Nephron progenitor cell (in vitro differentiated cells): Measurements from ENCODE around the gene SOCS1.

Source experiments
- DNase-seq: peaks from one replicate; pipeline ENCODE4 v3.0.0; 2021
- H3K27ac Mint-ChIP-seq: 2 replicates; pipeline ENCODE4 v1.8.0; 2021; ENCODE audit warnings: mild to moderate bottlenecking, moderate library complexity, mixed read lengths
- H3K27me3 Mint-ChIP-seq: 2 replicates; pipeline ENCODE4 v1.8.0; 2021; ENCODE audit warnings: mild to moderate bottlenecking, low read depth, mixed read lengths; ENCODE audit not compliant: poor library complexity
- H3K36me3 Mint-ChIP-seq: 2 replicates; pipeline ENCODE4 v1.8.0; 2021; ENCODE audit warnings: low read depth, mixed read lengths
- H3K4me1 Mint-ChIP-seq: 2 replicates; pipeline ENCODE4 v1.8.0; 2021; ENCODE audit warnings: mixed read lengths
- H3K4me3 Mint-ChIP-seq: 2 replicates; pipeline ENCODE4 v1.8.0; 2021; ENCODE audit warnings: mild to moderate bottlenecking, moderate library complexity, mixed read lengths
- H3K9me3 Mint-ChIP-seq: 2 replicates; pipeline ENCODE4 v1.8.0; 2021; ENCODE audit warnings: mild to moderate bottlenecking, moderate library complexity, mixed read lengths
- CTCF ChIP-seq: fragments of 200-600 bp; sonication (generic); IDR thresholded peaks from 2 replicates; pipeline ENCODE4 v1.5.0; 2021; ENCODE audit warnings: antibody characterized with exemption

SOCS1 gene

GRCh38 chr16:11258553-11259492 is 2.8 kb upstream of the SOCS1 start:
- peaks cover 31% of the 10 kb centered on the region for H3K27me3 Mint-ChIP-seq
- H3K27ac Mint-ChIP-seq: no peak overlapping the region
- TF ChIP-seq CTCF: no peak
- H3K4me1 Mint-ChIP-seq: peaks cover 8% of the 10 kb centered on the region
- H3K36me3 Mint-ChIP-seq: no peaks in the 10 kb centered on the region
- DNase-seq: no peak
- H3K4me3 Mint-ChIP-seq: no peak overlapping the region
- H3K9me3 Mint-ChIP-seq: no peaks in the 10 kb centered on the region

GRCh38 chr16:11257131-11257938 is 1.3 kb upstream of the SOCS1 start:
- peaks cover 13% of the 10 kb centered on the region for H3K4me1 Mint-ChIP-seq
- peaks cover 34% of the 10 kb centered on the region for H3K27me3 Mint-ChIP-seq
- H3K4me3 Mint-ChIP-seq: peak overlapping the region; percentile 86
- H3K27ac Mint-ChIP-seq: no peak overlapping the region
- H3K9me3 Mint-ChIP-seq: no peaks in the 10 kb centered on the region
- peak; percentile 51 for TF ChIP-seq CTCF
- H3K36me3 Mint-ChIP-seq: no peaks in the 10 kb centered on the region
- peak; percentile 69 for DNase-seq

- Mint-ChIP-seq H3K36me3 (no peaks in the 10 kb centered on the region), H3K4me3 (peak overlapping the region; percentile 86), H3K27me3 (peaks cover 34% of the 10 kb centered on the region), H3K4me1 (peaks cover 18% of the 10 kb centered on the region), H3K9me3 (no peaks in the 10 kb centered on the region), H3K27ac (no peak overlapping the region)
- DNase-seq: peak; percentile 69
- no peak for TF ChIP-seq CTCF
Measured at GRCh38 chr16:11256661-11257130, 692 bp upstream of the SOCS1 start.

- Mint-ChIP-seq H3K9me3 (no peaks in the 10 kb centered on the region), H3K4me3 (peak overlapping the region; percentile 79), H3K4me1 (peaks cover 26% of the 10 kb centered on the region), H3K36me3 (no peaks in the 10 kb centered on the region), H3K27me3 (peaks cover 29% of the 10 kb centered on the region), H3K27ac (no peak overlapping the region)
- no peak for TF ChIP-seq CTCF
- peak; percentile 56 for DNase-seq
Measured at GRCh38 chr16:11254913-11255736, 879 bp downstream of the SOCS1 start.

GRCh38 chr16:11253995-11254912 is 1.8 kb downstream of the SOCS1 start:
- H3K27ac Mint-ChIP-seq: no peak overlapping the region
- H3K27me3 Mint-ChIP-seq: peaks cover 29% of the 10 kb centered on the region
- H3K4me1 Mint-ChIP-seq: peaks cover 31% of the 10 kb centered on the region
- H3K9me3 Mint-ChIP-seq: no peaks in the 10 kb centered on the region
- DNase-seq: no peak
- no peak for TF ChIP-seq CTCF
- no peaks in the 10 kb centered on the region for H3K36me3 Mint-ChIP-seq
- H3K4me3 Mint-ChIP-seq: peak overlapping the region; percentile 79
